Mucosa of descending colon (tissue), 3 donors: ENCODE results near the gene ZMIZ1. TPM values are rescaled to one million over a fixed set of nuclear protein-coding genes. Genes with fewer than 3 reads are reported as not detected.

ENCODE experiments used
- ATAC-seq: fragments of 200-7000 bp; cut with Tn5 transposase; one replicate; pipeline ENCODE4 v1.9.1; 2020; ENCODE audit warnings: mild to moderate bottlenecking, moderate library complexity
- DNase-seq, 3 donors: peaks; one replicate each; pipeline ENCODE4 v3.0.0-alpha.2; 2020
- H3K36me3 ChIP-seq: fragments of 200-600 bp; one replicate; pipeline ENCODE4 v1.8.0; 2021; ENCODE audit warnings: low read depth, mild to moderate bottlenecking
- H3K4me1 ChIP-seq: fragments of 200-600 bp; one replicate; pipeline ENCODE4 v1.8.0; 2021; ENCODE audit warnings: low read depth, mild to moderate bottlenecking
- H3K4me3 ChIP-seq: fragments of 200-600 bp; one replicate; pipeline ENCODE4 v1.8.0; 2021; ENCODE audit warnings: mild to moderate bottlenecking
- H3K9me3 ChIP-seq: fragments of 200-600 bp; one replicate; pipeline ENCODE4 v1.8.0; 2021; ENCODE audit warnings: mild to moderate bottlenecking
- intact Hi-C, 2 donors: fragments of 100-400 bp; cut with DNase I in 1 of 2; cut with micrococcal nuclease in 1 of 2; formaldehyde crosslinking; loops; one replicate each; pipeline versions ENCODE4 v1.11.0 to v1.11.1; 2022; cut with DNase I, micrococcal nuclease
- total RNA-seq, 3 donors: library from RNA; stranded (reverse); fragmentation: NEBNext Ultra II Directional in 2 of 3; extraction: Animal tissue kit (Norgen Biotek cat#: 25700) in 2 of 3; gene quantifications; one replicate each; pipeline versions ENCODE4 v1.2.1 to v1.2.4, GENCODE V29; 2021 to 2023
- TF ChIP-seq, protein P1 (sequence below): fragments of 200-600 bp; IDR thresholded peaks from one replicate; pipeline ENCODE4 v1.8.0; 2022; ENCODE audit warnings: antibody characterized with exemption, mild to moderate bottlenecking
- donor health status: DM: no; HTN: no; CAD: no; lungs with moderate emphysema.
- donor health status: DM: no; HTN: no; CAD: no.
- donor health status: DM: no; HTN: yes; CAD: no.

Gene ZMIZ1
- total RNA-seq, 3 donors from 2014 or later, result 61.4 to 103 (median 89.1) TPM

DNA sequence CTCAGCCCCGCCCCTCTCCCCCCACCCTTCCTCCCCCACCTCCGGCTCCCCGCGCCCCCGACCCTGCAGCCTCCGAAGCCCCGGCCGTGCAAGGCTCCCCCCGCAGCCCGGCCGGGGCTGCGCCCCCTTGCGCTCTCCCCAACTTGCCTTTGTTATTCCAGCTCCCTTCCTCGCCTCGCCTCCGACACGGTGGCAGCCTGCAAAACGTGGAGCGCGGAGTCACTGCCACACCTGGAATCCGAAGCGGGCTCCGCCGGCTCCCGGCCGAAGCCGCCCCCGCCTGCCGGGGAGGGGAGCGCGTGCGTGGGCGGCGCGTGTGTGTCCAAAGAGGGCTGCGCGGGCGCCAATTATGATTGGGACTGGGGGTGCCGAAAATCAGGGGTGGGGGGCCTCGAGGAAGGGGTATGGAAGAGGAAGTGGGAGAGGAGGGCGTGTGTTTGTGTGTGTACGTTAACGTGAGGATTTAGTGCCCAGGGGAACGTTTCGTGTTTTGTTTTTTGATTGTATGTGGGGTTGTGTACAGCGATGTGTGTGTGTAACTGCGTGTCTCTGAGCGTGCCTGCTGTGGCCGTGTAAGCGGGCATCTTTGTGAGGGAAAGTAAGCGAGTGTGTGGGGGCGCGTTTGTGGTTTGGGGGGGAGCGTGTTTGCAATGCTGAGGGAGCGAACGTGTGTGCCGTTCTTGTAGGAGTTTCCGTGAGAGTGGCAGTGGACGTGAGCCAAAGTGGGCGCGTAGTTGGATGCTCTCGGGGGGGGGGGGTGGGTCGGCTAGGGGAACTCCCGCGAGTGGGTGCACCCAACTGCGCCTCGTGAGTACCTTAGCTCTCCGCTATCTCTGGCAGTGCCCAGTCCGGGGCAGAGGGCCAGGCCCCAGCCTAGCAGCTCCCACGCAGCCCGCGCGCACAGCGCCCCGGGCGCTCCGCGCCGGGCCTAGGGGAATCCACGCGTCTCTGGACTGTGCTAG lies 1.2 kb upstream of the ZMIZ1 start:
- peak overlapping the region; percentile 17 for H3K4me3 ChIP-seq
- H3K36me3 ChIP-seq, result no peaks in the 10 kb centered on the region
- peak; percentile 92 to 97 (median 94) for DNase-seq
- intact Hi-C loops, result loop anchor here (10.0 kb wide), 1 partner anchor 93 kb away; no protein-coding TSS in a partner anchor
- H3K9me3 ChIP-seq, result no peaks in the 10 kb centered on the region
- peaks cover 40% of the 10 kb centered on the region for H3K4me1 ChIP-seq
- TF ChIP-seq, protein P1, sequence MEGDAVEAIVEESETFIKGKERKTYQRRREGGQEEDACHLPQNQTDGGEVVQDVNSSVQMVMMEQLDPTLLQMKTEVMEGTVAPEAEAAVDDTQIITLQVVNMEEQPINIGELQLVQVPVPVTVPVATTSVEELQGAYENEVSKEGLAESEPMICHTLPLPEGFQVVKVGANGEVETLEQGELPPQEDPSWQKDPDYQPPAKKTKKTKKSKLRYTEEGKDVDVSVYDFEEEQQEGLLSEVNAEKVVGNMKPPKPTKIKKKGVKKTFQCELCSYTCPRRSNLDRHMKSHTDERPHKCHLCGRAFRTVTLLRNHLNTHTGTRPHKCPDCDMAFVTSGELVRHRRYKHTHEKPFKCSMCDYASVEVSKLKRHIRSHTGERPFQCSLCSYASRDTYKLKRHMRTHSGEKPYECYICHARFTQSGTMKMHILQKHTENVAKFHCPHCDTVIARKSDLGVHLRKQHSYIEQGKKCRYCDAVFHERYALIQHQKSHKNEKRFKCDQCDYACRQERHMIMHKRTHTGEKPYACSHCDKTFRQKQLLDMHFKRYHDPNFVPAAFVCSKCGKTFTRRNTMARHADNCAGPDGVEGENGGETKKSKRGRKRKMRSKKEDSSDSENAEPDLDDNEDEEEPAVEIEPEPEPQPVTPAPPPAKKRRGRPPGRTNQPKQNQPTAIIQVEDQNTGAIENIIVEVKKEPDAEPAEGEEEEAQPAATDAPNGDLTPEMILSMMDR, result no peak
- ATAC-seq, result peak; percentile 45

DNA sequence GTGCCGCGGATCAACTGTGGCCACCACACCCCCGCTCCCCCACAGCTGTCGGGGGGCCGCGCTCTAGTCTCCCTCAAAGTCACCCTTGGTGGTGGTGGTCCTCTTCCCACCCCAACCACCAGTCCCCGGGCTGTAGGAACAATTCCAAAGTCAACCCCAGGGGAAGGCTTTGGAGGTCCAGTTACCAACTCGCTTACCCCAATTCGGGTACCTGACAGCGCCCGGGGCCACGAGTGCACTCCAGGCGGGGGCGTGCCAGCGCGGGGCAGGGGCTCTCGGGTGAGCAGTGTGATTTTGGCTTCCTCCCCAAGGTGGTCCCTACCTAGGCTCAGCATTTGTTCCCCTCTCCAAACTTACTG lies 584 bp upstream of the ZMIZ1 start:
- H3K4me1 ChIP-seq, result peaks cover 42% of the 10 kb centered on the region
- no peak for DNase-seq
- ATAC-seq, result no peak
- H3K36me3 ChIP-seq, result no peaks in the 10 kb centered on the region
- H3K9me3 ChIP-seq, result no peaks in the 10 kb centered on the region
- intact Hi-C loops, result loop anchor here (10.0 kb wide), 1 partner anchor 93 kb away; no protein-coding TSS in a partner anchor
- TF ChIP-seq, protein P1, result no peak
- H3K4me3 ChIP-seq, result peak overlapping the region; percentile 97

DNA sequence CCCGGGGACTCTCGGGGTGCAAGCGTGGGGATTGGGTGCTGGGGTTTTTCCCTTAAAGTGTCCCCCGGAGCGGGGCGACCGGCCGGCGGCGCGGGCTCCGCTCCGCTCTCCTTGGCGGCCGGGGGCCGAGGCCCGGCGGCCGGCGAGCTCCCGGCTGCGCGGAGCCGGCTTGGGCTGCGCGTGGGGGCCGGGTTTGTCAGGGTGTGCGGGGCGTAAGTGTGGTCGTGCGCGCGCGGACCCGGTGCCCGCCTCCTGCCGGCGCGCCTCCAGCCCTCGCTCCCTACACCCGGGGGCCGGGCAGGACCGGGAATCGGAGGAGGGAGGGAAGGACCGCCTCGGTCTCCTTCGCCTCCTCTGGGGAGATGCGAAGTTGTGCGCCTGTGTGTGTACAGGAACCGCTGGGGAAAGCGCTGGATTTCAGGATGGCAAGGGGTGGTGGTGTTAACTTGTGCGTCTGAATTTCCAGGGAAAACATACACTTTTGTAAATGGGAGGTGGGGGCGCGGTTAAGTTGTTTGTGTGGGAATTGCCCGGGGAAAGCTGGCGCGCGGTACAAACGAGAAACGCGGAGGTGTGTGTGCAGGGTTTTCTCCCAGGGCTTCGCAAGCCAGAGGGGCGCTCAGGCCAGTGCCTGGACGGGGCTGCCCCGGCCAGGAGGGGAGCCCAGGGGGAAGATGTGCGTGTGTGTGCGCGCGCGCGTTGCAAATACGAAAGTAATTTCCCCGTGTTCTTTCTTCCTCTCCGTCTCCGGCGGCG lies 737 bp downstream of the ZMIZ1 start:
- Histone ChIP-seq H3K4me3 (peak overlapping the region; percentile 97), H3K4me1 (peaks cover 49% of the 10 kb centered on the region), H3K9me3 (no peaks in the 10 kb centered on the region), H3K36me3 (no peaks in the 10 kb centered on the region)
- ATAC-seq, result no peak
- TF ChIP-seq, protein P1, result no peak
- peak; percentile 59 to 80 (median 74) for DNase-seq
- intact Hi-C loops, result loop anchor here (10.0 kb wide), 2 partner anchors 95 to 125 kb away; no protein-coding TSS in a partner anchor

DNA sequence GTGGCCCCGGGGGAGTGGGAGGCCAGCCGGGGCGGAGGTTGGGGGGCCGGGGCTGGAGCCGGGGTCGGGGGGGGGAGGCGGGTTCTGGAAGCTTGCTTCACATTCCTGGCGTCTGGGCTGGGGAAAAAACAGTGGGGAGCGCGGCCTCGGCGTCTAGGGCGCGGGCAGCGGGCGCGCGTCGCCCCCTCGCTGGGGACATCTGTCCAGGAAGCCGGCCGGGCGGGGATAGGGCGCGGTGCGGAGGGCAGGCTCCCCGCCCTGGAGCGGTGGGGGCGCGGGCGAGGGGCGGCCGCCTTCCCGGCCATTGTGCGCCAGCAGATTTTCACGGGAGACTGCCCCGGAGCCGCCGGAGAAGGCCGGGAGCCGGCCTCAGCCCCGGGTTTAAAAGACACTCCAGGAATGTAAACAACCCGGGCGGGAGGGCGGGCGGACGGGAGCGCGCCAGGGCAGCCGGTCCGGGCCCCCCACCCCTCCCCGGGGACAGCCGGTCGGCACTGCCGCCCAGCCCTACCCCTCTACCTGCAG lies 1.4 kb downstream of the ZMIZ1 start:
- TF ChIP-seq, protein P1, result no peak
- intact Hi-C loops, result loop anchor here (10.0 kb wide), 1 partner anchor 125 kb away; no protein-coding TSS in a partner anchor
- DNase-seq (peak in 2 of 3 donors; percentile 60 to 75), ATAC-seq (peak; percentile 2)
- Histone ChIP-seq H3K36me3 (no peaks in the 10 kb centered on the region), H3K9me3 (no peaks in the 10 kb centered on the region), H3K4me1 (peaks cover 52% of the 10 kb centered on the region), H3K4me3 (peak overlapping the region; percentile 97)
